K562 (cell line): ENCODE results near the gene GZF1. TPM values are rescaled to one million over a fixed set of nuclear protein-coding genes. Genes with fewer than 3 reads are reported as not detected.

Experiments
- ATAC-seq: fragments of 200-7000 bp; cut with Tn5 transposase; 3 replicates; pipeline ENCODE4 v1.9.1; 2020; ENCODE audit warnings: moderate library complexity
- BruUV-seq: library from RNA; stranded (reverse); fragments of 400-500 nt; replicated peaks from 2 replicates; lab custom pipeline; 2021; lab: Mats Ljungman, UMichigan
- CTCF ChIA-PET: fragments of 300-600 bp; formaldehyde crosslinking; extraction: SDS; loops from one replicate; lab custom pipeline; 2021; ENCODE audit warnings: low intra/inter-chr PET ratio; lab: Yijun Ruan, JAX
- POLR2A ChIA-PET: fragments of 300-600, 350-650 bp; sonication (Branson Sonifier 250); formaldehyde crosslinking; extraction: SDS; loops from one replicate; lab custom pipeline; 2021; ENCODE audit warnings: antibody characterized with exemption, inconsistent platforms; lab: Yijun Ruan, JAX
- DNase-seq, 4 experiments: peaks; one replicate each; pipeline versions ENCODE4 v3.0.0 to v3.0.0-alpha.2; 2011 to 2018; ENCODE audit warnings: low spot score in 3 of 4, mixed read lengths in 3 of 4; ENCODE audit errors: extremely low read depth in 1 of 4
- FAIRE-seq: peaks from 2 replicates; lab custom pipeline; 2011; peaks lifted over from hg19 to GRCh38; lab: Jason Lieb, UNC
- H2AFZ ChIP-seq: 2 replicates; pipeline ENCODE4 v1.6.0; 2011; ENCODE audit warnings: low read depth, low read length, control low read depth, inconsistent platforms
- H3K27ac ChIP-seq: fragments of 200-600 bp; 3 replicates; pipeline ENCODE4 v1.8.0; 2011; ENCODE audit warnings: low read depth, mild to moderate bottlenecking, control low read depth, inconsistent platforms, low read length, moderate library complexity, mixed read lengths; ENCODE audit errors: extremely low read depth
- H3K27me3 ChIP-seq, 2 experiments: fragments of 300-600 bp in 1 of 2; 2 replicates in 1 of 2; 3 replicates in 1 of 2; pipeline versions ENCODE4 v1.6.0 to v1.8.0; 2011; ENCODE audit warnings: inconsistent platforms in 2 of 2, low read length in 2 of 2, mild to moderate bottlenecking in 1 of 2, mixed read lengths in 1 of 2, moderate library complexity in 1 of 2; ENCODE audit not compliant: control insufficient read depth in 2 of 2, insufficient read depth in 2 of 2
- H3K36me3 ChIP-seq: fragments of 300-600 bp; 3 replicates; pipeline ENCODE4 v1.8.0; 2011; ENCODE audit warnings: mild to moderate bottlenecking, low read length, inconsistent platforms; ENCODE audit not compliant: control insufficient read depth, insufficient read depth
- H3K4me1 ChIP-seq, 2 experiments: fragments of 200-600 bp in 1 of 2; replicated peaks in 1 of 2; 2 replicates in 1 of 2; 3 replicates in 1 of 2; pipeline versions ENCODE4 v1.5.1 to v1.8.0; 2011; ENCODE audit warnings: inconsistent platforms in 2 of 2, low read length in 2 of 2, mild to moderate bottlenecking in 1 of 2, mixed read lengths in 1 of 2, moderate library complexity in 1 of 2; ENCODE audit not compliant: control insufficient read depth in 2 of 2, insufficient read depth in 2 of 2
- H3K4me2 ChIP-seq: 2 replicates; pipeline ENCODE4 v1.6.1; 2011; ENCODE audit warnings: low read length, control low read depth, inconsistent platforms, mixed read lengths; ENCODE audit not compliant: insufficient read depth
- H3K4me3 ChIP-seq: fragments of 200-600 bp; sonication (generic), shearing (Covaris generic); 2 replicates; pipeline ENCODE4 v1.5.1; 2016; ENCODE audit warnings: control low read depth, inconsistent platforms
- H3K79me2 ChIP-seq: fragments of 200-600 bp; 3 replicates; pipeline ENCODE4 v1.8.0; 2011; ENCODE audit warnings: low read length, inconsistent platforms; ENCODE audit not compliant: control insufficient read depth, insufficient read depth
- H3K9ac ChIP-seq, 2 experiments: 2 replicates each; pipeline versions ENCODE4 v1.6.0 to v1.6.1; 2011; ENCODE audit warnings: low read depth in 2 of 2, low read length in 2 of 2, control low read depth in 1 of 2, inconsistent platforms in 1 of 2, mild to moderate bottlenecking in 1 of 2, mixed read lengths in 1 of 2; ENCODE audit not compliant: insufficient read depth in 1 of 2
- H3K9me1 ChIP-seq: one replicate; pipeline ENCODE4 v1.6.0; 2011; ENCODE audit warnings: inconsistent platforms, mild to moderate bottlenecking, low read length, moderate library complexity; ENCODE audit not compliant: control insufficient read depth, insufficient read depth
- H3K9me3 ChIP-seq: replicated peaks from 2 replicates; pipeline ENCODE4 v1.5.1; 2011; ENCODE audit warnings: low read depth, low read length, inconsistent platforms; ENCODE audit not compliant: control insufficient read depth, insufficient read depth
- H4K20me1 ChIP-seq: replicated peaks from 2 replicates; pipeline ENCODE4 v1.6.1; 2011; ENCODE audit warnings: low read length, inconsistent platforms, mixed read lengths; ENCODE audit not compliant: control insufficient read depth, insufficient read depth
- CBFB ChIP-seq: sonication (generic); formaldehyde crosslinking; IDR thresholded peaks from 2 replicates; pipeline ENCODE4 v1.4.0; 2020; ENCODE audit warnings: mild to moderate bottlenecking, missing genetic modification reagents
- E2F6 ChIP-seq, 2 experiments: IDR thresholded peaks; 2 replicates each; pipeline ENCODE4 v1.6.1; 2011; ENCODE audit warnings: borderline replicate concordance in 1 of 2, control low read depth in 1 of 2, low read depth in 1 of 2, low read length in 1 of 2, mild to moderate bottlenecking in 1 of 2, mixed read lengths in 1 of 2, moderate library complexity in 1 of 2; ENCODE audit not compliant: insufficient read depth in 1 of 2, insufficient read length in 1 of 2, poor library complexity in 1 of 2, severe bottlenecking in 1 of 2; ENCODE audit errors: extremely low read depth in 1 of 2
- ID3 ChIP-seq, 2 experiments: fragments of 250-450 bp in 1 of 2; fragments of 450-650 bp in 1 of 2; sonication (Bioruptor Pico) in 1 of 2; IDR thresholded peaks; 2 replicates each; pipeline versions ENCODE4 v1.6.1 to v1.8.0; 2016 to 2021; ENCODE audit warnings: mild to moderate bottlenecking in 2 of 2, moderate library complexity in 2 of 2, missing compliant biosample characterization in 1 of 2, missing genetic modification characterization in 1 of 2
- PHB ChIP-seq: fragments of 250-450 bp; sonication (Bioruptor Pico); IDR thresholded peaks from 2 replicates; pipeline ENCODE4 v1.5.0; 2021
- PHB2 ChIP-seq: fragments of 450-650 bp; IDR thresholded peaks from 2 replicates; pipeline ENCODE4 v1.6.1; 2017; ENCODE audit warnings: low read depth
- PHTF2 ChIP-seq: fragments of 250-450 bp; sonication (Bioruptor Pico); IDR thresholded peaks from 2 replicates; pipeline ENCODE4 v1.5.0; 2021; ENCODE audit warnings: mild to moderate bottlenecking
- SETDB1 ChIP-seq: IDR thresholded peaks from one replicate; pipeline ENCODE4 v1.6.1; 2012; ENCODE audit warnings: low read length, control low read depth, inconsistent platforms
- SMAD2 ChIP-seq: fragments of 150-350 bp; IDR thresholded peaks from 2 replicates; pipeline ENCODE4 v1.6.1; 2014; ENCODE audit warnings: low read depth, mild to moderate bottlenecking, low read length
- SREBF2 ChIP-seq: sonication (generic); formaldehyde crosslinking; IDR thresholded peaks from 2 replicates; pipeline ENCODE4 v1.4.0; 2020; ENCODE audit warnings: mild to moderate bottlenecking, missing genetic modification reagents
- ZBTB26 ChIP-seq: fragments of 450-650 bp; formaldehyde crosslinking; IDR thresholded peaks from 2 replicates; pipeline ENCODE4 v1.4.0; 2022; ENCODE audit warnings: missing genetic modification characterization
- ZNF165 ChIP-seq: fragments of 250-450 bp; sonication (Bioruptor Pico); IDR thresholded peaks from 2 replicates; pipeline ENCODE4 v1.4.0; 2020; ENCODE audit warnings: borderline replicate concordance
- ZNF347 ChIP-seq: fragments of 450-650 bp; formaldehyde crosslinking; IDR thresholded peaks from 2 replicates; pipeline ENCODE4 v1.4.0; 2020; ENCODE audit warnings: low read depth, mild to moderate bottlenecking, moderate library complexity
- ZNF699 ChIP-seq: fragments of 250-450 bp; sonication (Bioruptor Pico); IDR thresholded peaks from 2 replicates; pipeline ENCODE4 v1.8.0; 2021; ENCODE audit warnings: mild to moderate bottlenecking, moderate library complexity; ENCODE audit not compliant: insufficient replicate concordance
- WGBS: fragments of 100-300 bp; shearing (Covaris generic); methylation state at CpG from one replicate; pipeline ENCODE4 v1.1.6; 2016; ENCODE audit warnings: low coverage, mixed read lengths; ENCODE audit not compliant: insufficient coverage; ENCODE audit errors: missing lambda C conversion rate; 5-methylcytosine and 5-hydroxymethylcytosine counted together
- in situ Hi-C: fragments of 300-500 bp; cut with MboI; formaldehyde crosslinking; loops from 4 replicates; pipeline ENCODE4 v1.15.0; 2018; ENCODE audit warnings: inconsistent platforms, mixed read lengths
- intact Hi-C: fragments of 100-400 bp; cut with micrococcal nuclease; formaldehyde crosslinking; loops from 2 replicates; pipeline ENCODE4 v1.14.2; 2022
- polyA plus RNA-seq, 8 experiments: library from polyadenylated mRNA; depleted of rRNA in 4 of 8; stranded (reverse) in 5 of 8; unstranded in 3 of 8; fragments of >200 nt; fragmentation: Nextera tagmentation in 2 of 8; fragmentation: Illumina TruSeq in 1 of 8; extraction: Ambion mirVana in 2 of 8; extraction: Trizol in 1 of 8; gene quantifications; 2 replicates each; pipeline versions ENCODE4 v1.2.1 to v1.2.3, GENCODE V29; 2011 to 2014; ENCODE audit warnings: inconsistent platforms in 1 of 8, missing spikeins in 1 of 8
- total RNA-seq, 7 experiments: library from RNA; depleted of rRNA in 6 of 7; stranded (reverse); fragments of >200 nt in 6 of 7; fragmentation: Illumina TruSeq in 2 of 7; extraction: Trizol in 2 of 7; gene quantifications; 2 replicates each; pipeline versions ENCODE4 v1.2.1 to v1.2.3, GENCODE V29; 2011 to 2021; ENCODE audit warnings: low replicate concordance in 1 of 7
- TF ChIP-seq, protein P1 (sequence below): fragments of 250-450 bp; sonication (Bioruptor Pico); IDR thresholded peaks from 2 replicates; pipeline ENCODE4 v1.5.0; 2021; ENCODE audit warnings: mild to moderate bottlenecking, borderline replicate concordance
- TF ChIP-seq, protein P2 (sequence below): fragments of 450-650 bp; formaldehyde crosslinking; IDR thresholded peaks from 2 replicates; pipeline ENCODE4 v1.4.0; 2020; ENCODE audit warnings: mild to moderate bottlenecking

The GZF1 gene
- total and polyA plus RNA-seq, 9 of the 15 experiments (the other 6 are each of a cell fraction or from before 2014, with no cell fraction given) = 1.2 to 15.7 (median 7.4) TPM

GRCh38 chr20:23335521-23335920, 26.5 kb upstream of the GZF1 start:
- H3K27me3 ChIP-seq = no peaks in the 10 kb centered on the region
- peaks cover 3 to 14% of the 10 kb centered on the region in 2 experiments; a peak in 4 of 5 replicates for H3K4me1 ChIP-seq
- DNase-seq = no peak
- no peak for ATAC-seq
- no peaks in the 10 kb centered on the region for H3K79me2 ChIP-seq
- no peak for FAIRE-seq
- H3K36me3 ChIP-seq = no peaks in the 10 kb centered on the region
- no peaks in the 10 kb centered on the region for H4K20me1 ChIP-seq
- no peak overlapping the region for H3K4me3 ChIP-seq
- in situ Hi-C loops (no loop called here), intact Hi-C loops (no loop called here)
- no peak overlapping the region for H2AFZ ChIP-seq
- H3K9me3 ChIP-seq = no peaks in the 10 kb centered on the region
- no peak overlapping the region for H3K4me2 ChIP-seq
- TF ChIP-seq PHTF2 (CRISPR knock-in tag) (no peak), ZBTB26 (CRISPR knock-in tag) (no peak), E2F6 (IDR thresholded peaks at IDR 0.05; ENCODE audit: borderline replicate concordance in 1 of 2, extremely low read depth in 1 of 2, insufficient read depth in 1 of 2, insufficient read length in 1 of 2, low read depth in 1 of 2, low read length in 1 of 2, poor library complexity in 1 of 2, severe bottlenecking in 1 of 2) (no peak), ZNF165 (no peak), SREBF2 (CRISPR knock-in tag) (no peak), CBFB (CRISPR knock-in tag) (no peak), ID3 (CRISPR knock-in tag; IDR thresholded peaks at IDR 0.05) (no peak), ID3 (tag; IDR thresholded peaks at IDR 0.05) (no peak), PHB2 (no peak), ZNF347 (CRISPR knock-in tag) (no peak), SMAD2 (no peak), PHB (CRISPR knock-in tag) (no peak), SETDB1 (no peak), ZNF699 (CRISPR knock-in tag) (no peak)
- TF ChIP-seq, protein P1, sequence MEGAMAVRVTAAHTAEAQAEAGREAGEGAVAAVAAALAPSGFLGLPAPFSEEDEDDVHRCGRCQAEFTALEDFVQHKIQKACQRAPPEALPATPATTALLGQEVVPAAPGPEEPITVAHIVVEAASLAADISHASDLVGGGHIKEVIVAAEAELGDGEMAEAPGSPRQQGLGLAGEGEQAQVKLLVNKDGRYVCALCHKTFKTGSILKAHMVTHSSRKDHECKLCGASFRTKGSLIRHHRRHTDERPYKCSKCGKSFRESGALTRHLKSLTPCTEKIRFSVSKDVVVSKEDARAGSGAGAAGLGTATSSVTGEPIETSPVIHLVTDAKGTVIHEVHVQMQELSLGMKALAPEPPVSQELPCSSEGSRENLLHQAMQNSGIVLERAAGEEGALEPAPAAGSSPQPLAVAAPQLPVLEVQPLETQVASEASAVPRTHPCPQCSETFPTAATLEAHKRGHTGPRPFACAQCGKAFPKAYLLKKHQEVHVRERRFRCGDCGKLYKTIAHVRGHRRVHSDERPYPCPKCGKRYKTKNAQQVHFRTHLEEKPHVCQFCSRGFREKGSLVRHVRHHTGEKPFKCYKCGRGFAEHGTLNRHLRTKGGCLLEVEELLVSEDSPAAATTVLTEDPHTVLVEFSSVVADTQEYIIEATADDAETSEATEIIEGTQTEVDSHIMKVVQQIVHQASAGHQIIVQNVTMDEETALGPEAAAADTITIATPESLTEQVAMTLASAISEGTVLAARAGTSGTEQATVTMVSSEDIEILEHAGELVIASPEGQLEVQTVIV = no peak
- TF ChIP-seq, protein P2, sequence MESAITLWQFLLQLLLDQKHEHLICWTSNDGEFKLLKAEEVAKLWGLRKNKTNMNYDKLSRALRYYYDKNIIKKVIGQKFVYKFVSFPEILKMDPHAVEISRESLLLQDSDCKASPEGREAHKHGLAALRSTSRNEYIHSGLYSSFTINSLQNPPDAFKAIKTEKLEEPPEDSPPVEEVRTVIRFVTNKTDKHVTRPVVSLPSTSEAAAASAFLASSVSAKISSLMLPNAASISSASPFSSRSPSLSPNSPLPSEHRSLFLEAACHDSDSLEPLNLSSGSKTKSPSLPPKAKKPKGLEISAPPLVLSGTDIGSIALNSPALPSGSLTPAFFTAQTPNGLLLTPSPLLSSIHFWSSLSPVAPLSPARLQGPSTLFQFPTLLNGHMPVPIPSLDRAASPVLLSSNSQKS = no peak
- no TSS peak for BruUV-seq
- ChIA-PET POLR2A (no interaction called here), CTCF (no interaction called here)
- 17% methylated on average over 2 of the region's 5 CpGs for WGBS
- H3K27ac ChIP-seq = no peak overlapping the region
- no peak overlapping the region for H3K9ac ChIP-seq
- H3K9me1 ChIP-seq = no peaks in the 10 kb centered on the region
